GM12878 (cell line): Measurements from ENCODE around the gene CLRN1. TPM values are rescaled to one million over a fixed set of nuclear protein-coding genes. Genes with fewer than 3 reads are reported as not detected.

Experiments used
- ATAC-seq: fragments of 200-7000 bp; cut with Tn5 transposase; 3 replicates; pipeline ENCODE4 v1.9.1; 2020; ENCODE audit warnings: mild to moderate bottlenecking, moderate library complexity
- BruUV-seq: library from RNA; stranded (reverse); fragments of 400-500 nt; replicated peaks from 2 replicates; lab custom pipeline; 2021; lab: Mats Ljungman, UMichigan
- CTCF ChIA-PET: fragments of 300-600 bp; sonication (Branson Sonifier 250); formaldehyde crosslinking; extraction: SDS; loops from one replicate; lab custom pipeline; 2021; ENCODE audit warnings: inconsistent platforms; lab: Yijun Ruan, JAX
- POLR2A ChIA-PET: fragments of 350-600 bp; formaldehyde crosslinking; extraction: SDS; loops from one replicate; lab custom pipeline; 2021; ENCODE audit warnings: inconsistent platforms; lab: Charles Lee
- RAD21 ChIA-PET: fragments of 300-600 bp; sonication (Branson Sonifier 250); formaldehyde crosslinking; loops from one replicate; lab custom pipeline; 2023; ENCODE audit warnings: antibody characterized with exemption; ENCODE audit not compliant: unreplicated experiment; lab: Charles Lee
- SMC1A ChIA-PET: fragments of 300-600 bp; sonication (Branson Sonifier 250); formaldehyde crosslinking; loops from one replicate; lab custom pipeline; 2023; ENCODE audit not compliant: unreplicated experiment, uncharacterized antibody; lab: Charles Lee
- DNase-seq: peaks from one replicate; pipeline ENCODE4 v3.0.0-alpha.2; 2011; ENCODE audit warnings: low read depth, low spot score
- FAIRE-seq: peaks from 3 replicates; lab custom pipeline; 2011; peaks lifted over from hg19 to GRCh38; lab: Jason Lieb, UNC
- H2AFZ ChIP-seq: 2 replicates; pipeline ENCODE4 v1.6.0; 2011; ENCODE audit warnings: low read depth, low read length, control low read depth; ENCODE audit not compliant: control insufficient read depth
- H3K27ac ChIP-seq: 2 replicates; pipeline ENCODE4 v1.5.1; 2011; ENCODE audit warnings: control low read depth; ENCODE audit not compliant: control insufficient read depth, insufficient read depth
- H3K27me3 ChIP-seq, 2 experiments: replicated peaks in 1 of 2; 2 replicates each; pipeline versions ENCODE4 v1.6.0 to v1.6.1; 2011; ENCODE audit warnings: low read length in 1 of 2; ENCODE audit not compliant: control insufficient read depth in 2 of 2, insufficient read depth in 2 of 2
- H3K36me3 ChIP-seq, 2 experiments: 2 replicates each; pipeline ENCODE4 v1.5.1; 2011; ENCODE audit warnings: low read length in 1 of 2; ENCODE audit not compliant: control insufficient read depth in 2 of 2, insufficient read depth in 2 of 2
- H3K4me1 ChIP-seq: 2 replicates; pipeline ENCODE4 v1.6.1; 2011; ENCODE audit warnings: mild to moderate bottlenecking, low read length, moderate library complexity, mixed read lengths; ENCODE audit not compliant: control insufficient read depth, insufficient read depth
- H3K4me2 ChIP-seq: 2 replicates; pipeline ENCODE4 v1.6.0; 2011; ENCODE audit warnings: control low read depth; ENCODE audit not compliant: control insufficient read depth, insufficient read depth
- H3K4me3 ChIP-seq: fragments of 200-600 bp; sonication (generic); 2 replicates; pipeline ENCODE4 v1.5.1; 2016
- H3K79me2 ChIP-seq: 2 replicates; pipeline ENCODE4 v1.6.0; 2011; ENCODE audit warnings: low read length; ENCODE audit not compliant: control insufficient read depth, insufficient read depth
- H3K9ac ChIP-seq: 2 replicates; pipeline ENCODE4 v1.8.0; 2011; ENCODE audit warnings: low read length, control low read depth, mixed read lengths; ENCODE audit not compliant: control insufficient read depth, insufficient read depth
- H3K9me3 ChIP-seq: replicated peaks from 3 replicates; pipeline ENCODE4 v1.5.1; 2011; ENCODE audit warnings: mild to moderate bottlenecking, low read length; ENCODE audit not compliant: control insufficient read depth, insufficient read depth
- H4K20me1 ChIP-seq: 2 replicates; pipeline ENCODE4 v1.6.0; 2011; ENCODE audit not compliant: control insufficient read depth, insufficient read depth
- ATF2 ChIP-seq: IDR thresholded peaks from 2 replicates; pipeline ENCODE4 v1.6.1; 2012; ENCODE audit warnings: low read length, inconsistent platforms
- NR2C2 ChIP-seq: IDR thresholded peaks from 2 replicates; pipeline ENCODE4 v1.6.1; 2011; ENCODE audit warnings: borderline replicate concordance, low read depth; ENCODE audit not compliant: control insufficient read depth, insufficient read length
- SMARCA5 ChIP-seq: fragments of 450-650 bp; IDR thresholded peaks from 2 replicates; pipeline ENCODE4 v1.6.1; 2017; ENCODE audit warnings: mild to moderate bottlenecking
- WGBS: methylation state at CpG from one replicate; pipeline ENCODE4 v1.1.6; 2016; ENCODE audit warnings: low lambda C conversion rate; ENCODE audit not compliant: insufficient replicate concordance, insufficient coverage; ENCODE audit errors: missing lambda C conversion rate; 5-methylcytosine and 5-hydroxymethylcytosine counted together
- in situ Hi-C: fragments of 300-500 bp; cut with MboI; formaldehyde crosslinking; loops from 9 replicates; pipeline ENCODE4 v1.14.3; 2018; ENCODE audit warnings: mixed read lengths
- intact Hi-C: fragments of 100-400 bp; cut with micrococcal nuclease; formaldehyde crosslinking; loops from one replicate; pipeline ENCODE4 v1.14.2; 2022; ENCODE audit not compliant: unreplicated experiment
- polyA plus RNA-seq, 11 experiments: library from polyadenylated mRNA; depleted of rRNA in 4 of 11; unstranded in 6 of 11; stranded (reverse) in 5 of 11; fragments of >200 nt; fragmentation: Nextera tagmentation in 4 of 11; fragmentation: Illumina TruSeq in 1 of 11; extraction: Ambion mirVana in 4 of 11; extraction: Trizol in 1 of 11; gene quantifications; 1 replicate in 1 of 11; 2 replicates in 10 of 11; pipeline versions ENCODE4 v1.2.1 to v1.2.3, GENCODE V29; 2011 to 2016; ENCODE audit warnings: inconsistent platforms in 2 of 11, missing spikeins in 2 of 11, low read depth in 1 of 11
- total RNA-seq, 4 experiments: library from RNA; depleted of rRNA in 3 of 4; stranded (reverse); fragments of >200 nt in 3 of 4; fragmentation: Illumina TruSeq in 1 of 4; extraction: Trizol in 1 of 4; gene quantifications; 2 replicates each; pipeline versions ENCODE4 v1.2.1 to v1.2.3, GENCODE V29; 2013 to 2021
- TF ChIP-seq, protein P1 (sequence below): IDR thresholded peaks from 2 replicates; pipeline ENCODE4 v1.6.1; 2011; ENCODE audit warnings: mild to moderate bottlenecking, low read depth, low read length, moderate library complexity; ENCODE audit not compliant: insufficient replicate concordance

Gene CLRN1
- total and polyA plus RNA-seq, 10 of the 15 experiments (the other 5 are each of a cell fraction or from before 2014, with no cell fraction given) = not detected

GRCh38 chr3:151011427-151011826, 38.9 kb upstream of the CLRN1 start:
- no peak for DNase-seq
- POLR2A ChIA-PET = interaction anchor here (0.7 kb wide), 1 partner anchor 1785 kb away, joined by 3 read pairs; no protein-coding TSS in a partner anchor
- SMC1A ChIA-PET = no interaction called here
- BruUV-seq = no TSS peak
- Histone ChIP-seq H3K4me1 (no peaks in the 10 kb centered on the region), H3K9me3 (no peaks in the 10 kb centered on the region), H3K27me3 (peaks cover 0 to 1% of the 10 kb centered on the region in 2 experiments; a peak in 2 of 4 replicates), H2AFZ (no peak overlapping the region), H3K4me3 (no peak overlapping the region), H3K36me3 (no peaks in the 10 kb centered on the region), H3K79me2 (no peaks in the 10 kb centered on the region), H4K20me1 (no peaks in the 10 kb centered on the region), H3K4me2 (no peak overlapping the region), H3K9ac (no peak overlapping the region), H3K27ac (no peak overlapping the region)
- RAD21 ChIA-PET = no interaction called here
- FAIRE-seq = no peak
- TF ChIP-seq, protein P1, sequence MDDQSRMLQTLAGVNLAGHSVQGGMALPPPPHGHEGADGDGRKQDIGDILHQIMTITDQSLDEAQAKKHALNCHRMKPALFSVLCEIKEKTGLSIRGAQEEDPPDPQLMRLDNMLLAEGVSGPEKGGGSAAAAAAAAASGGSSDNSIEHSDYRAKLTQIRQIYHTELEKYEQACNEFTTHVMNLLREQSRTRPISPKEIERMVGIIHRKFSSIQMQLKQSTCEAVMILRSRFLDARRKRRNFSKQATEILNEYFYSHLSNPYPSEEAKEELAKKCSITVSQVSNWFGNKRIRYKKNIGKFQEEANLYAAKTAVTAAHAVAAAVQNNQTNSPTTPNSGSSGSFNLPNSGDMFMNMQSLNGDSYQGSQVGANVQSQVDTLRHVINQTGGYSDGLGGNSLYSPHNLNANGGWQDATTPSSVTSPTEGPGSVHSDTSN = no peak
- CTCF ChIA-PET = no interaction called here
- 35% methylated on average over 4 of the region's 4 CpGs for WGBS
- no peak for ATAC-seq
- intact Hi-C loops (no loop called here), in situ Hi-C loops (no loop called here)

DNA sequence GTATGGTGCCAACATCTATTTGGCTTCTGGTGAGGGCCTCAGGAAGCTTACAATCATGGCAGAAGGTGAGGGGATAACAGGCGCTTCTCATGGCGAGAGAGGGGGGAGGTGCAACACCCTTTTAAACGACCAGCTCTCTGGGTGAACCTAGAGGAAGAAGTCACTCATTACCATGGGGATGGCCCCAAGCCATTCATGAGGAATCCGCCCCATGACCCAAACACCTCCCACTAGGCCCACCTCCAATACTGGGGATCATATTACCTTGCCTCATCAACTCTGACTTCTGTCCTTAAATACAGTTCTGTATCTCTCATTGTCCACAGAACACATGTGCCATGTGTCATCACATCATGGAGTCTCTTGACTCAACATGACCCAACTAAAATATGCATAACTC, 37.5 kb upstream of the CLRN1 start:
- H4K20me1 ChIP-seq = no peaks in the 10 kb centered on the region
- ChIA-PET SMC1A (no interaction called here), CTCF (no interaction called here), POLR2A (no interaction called here), RAD21 (no interaction called here)
- TF ChIP-seq NR2C2 (no peak), ATF2 (no peak), SMARCA5 (no peak)
- 16% methylated on average over 4 of the region's 4 CpGs for WGBS
- no peak for FAIRE-seq
- no peak for DNase-seq
- H3K4me1 ChIP-seq = no peaks in the 10 kb centered on the region
- peaks cover 0 to 1% of the 10 kb centered on the region in 2 experiments; a peak in 2 of 4 replicates for H3K27me3 ChIP-seq
- H3K9ac ChIP-seq = no peak overlapping the region
- H3K79me2 ChIP-seq = no peaks in the 10 kb centered on the region
- no peak for ATAC-seq
- H3K27ac ChIP-seq = no peak overlapping the region
- H3K4me2 ChIP-seq = no peak overlapping the region
- H2AFZ ChIP-seq = no peak overlapping the region
- in situ Hi-C loops (no loop called here), intact Hi-C loops (no loop called here)
- H3K4me3 ChIP-seq = no peak overlapping the region
- H3K36me3 ChIP-seq = no peaks in the 10 kb centered on the region
- no peaks in the 10 kb centered on the region for H3K9me3 ChIP-seq
- BruUV-seq = no TSS peak
